GM12864 (cell line): ENCODE measurements around the gene DNAH8.

Source experiments
- DNase-seq: peaks from one replicate; pipeline ENCODE4 v3.0.0-alpha.2; 2011; ENCODE audit warnings: low read depth
- H3K4me3 ChIP-seq: 2 replicates; pipeline ENCODE4 v1.5.1; 2011; ENCODE audit warnings: mild to moderate bottlenecking, low read depth, low read length, control low read depth
- CTCF ChIP-seq: IDR thresholded peaks from 2 replicates; pipeline ENCODE4 v1.5.1; 2011; ENCODE audit warnings: low read depth, mild to moderate bottlenecking, moderate library complexity, low read length, control low read depth, inconsistent platforms; ENCODE audit errors: missing control alignments

The DNAH8 gene

GRCh38 chr6:38724343-38724742, 9.2 kb downstream of the DNAH8 start:
- TF ChIP-seq CTCF: no peak
- no peak overlapping the region for H3K4me3 ChIP-seq
- DNase-seq: no peak

GRCh38 chr6:38725414-38726183, 10.5 kb downstream of the DNAH8 start:
- DNase-seq: no peak
- H3K4me3 ChIP-seq: no peak overlapping the region
- TF ChIP-seq CTCF: no peak

- no peak for TF ChIP-seq CTCF
- DNase-seq: no peak
- no peak overlapping the region for H3K4me3 ChIP-seq
Observed at GRCh38 chr6:38728203-38728602, 13.1 kb downstream of the DNAH8 start.

GRCh38 chr6:38730140-38730862, 15.2 kb downstream of the DNAH8 start:
- TF ChIP-seq CTCF: no peak
- DNase-seq: no peak

GRCh38 chr6:38736951-38737350, 21.8 kb downstream of the DNAH8 start:
- H3K4me3 ChIP-seq: no peak overlapping the region
- no peak for TF ChIP-seq CTCF
- no peak for DNase-seq

More at GRCh38 chr6:38730140-38730862, 15.2 kb downstream of the DNAH8 start:
- H3K4me3 ChIP-seq: no peak overlapping the region

GRCh38 chr6:38738261-38738660, 23.1 kb downstream of the DNAH8 start:
- H3K4me3 ChIP-seq: no peak overlapping the region
- DNase-seq: no peak
- TF ChIP-seq CTCF: no peak
